HEK293T (cell line): Measurements from ENCODE around the gene SPAG6.
A peak's percentile ranks its signal among the peaks of the same experiment; 100 is the strongest.

Source experiments
- CTCF ChIA-PET: fragments of 350-600 bp; formaldehyde crosslinking; extraction: SDS; loops from one replicate; lab custom pipeline; 2021; ENCODE audit warnings: antibody characterized with exemption, inconsistent platforms; lab: Yijun Ruan, JAX
- POLR2A ChIA-PET: fragments of 350-600 bp; formaldehyde crosslinking; extraction: SDS; loops from one replicate; lab custom pipeline; 2020; ENCODE audit warnings: antibody characterized with exemption, inconsistent platforms; lab: Yijun Ruan, JAX
- DNase-seq: peaks from one replicate; pipeline ENCODE4 v3.0.0; 2012; ENCODE audit warnings: mixed read lengths; ENCODE audit errors: extremely low spot score
- ARNT ChIP-seq: fragments of 450-650 bp; IDR thresholded peaks from 2 replicates; pipeline ENCODE4 v1.6.1; 2017; ENCODE audit warnings: mild to moderate bottlenecking
- BHLHE40 ChIP-seq: fragments of 450-650 bp; IDR thresholded peaks from 2 replicates; pipeline ENCODE4 v1.6.1; 2016; ENCODE audit warnings: mild to moderate bottlenecking, moderate library complexity, borderline replicate concordance
- CTBP1 ChIP-seq: fragments of 450-650 bp; IDR thresholded peaks from 2 replicates; pipeline ENCODE4 v1.6.1; 2016; ENCODE audit warnings: borderline replicate concordance
- ELF4 ChIP-seq: fragments of 450-650 bp; IDR thresholded peaks from 2 replicates; pipeline ENCODE4 v1.6.1; 2017; ENCODE audit warnings: antibody characterized with exemption
- FOXA1 ChIP-seq: fragments of 450-650 bp; IDR thresholded peaks from 2 replicates; pipeline ENCODE4 v1.6.1; 2016; ENCODE audit warnings: mild to moderate bottlenecking
- FOXK2 ChIP-seq: fragments of 450-650 bp; IDR thresholded peaks from 2 replicates; pipeline ENCODE4 v1.6.1; 2016; ENCODE audit warnings: mild to moderate bottlenecking
- FOXM1 ChIP-seq: fragments of 450-650 bp; IDR thresholded peaks from 2 replicates; pipeline ENCODE4 v1.6.1; 2017; ENCODE audit warnings: mild to moderate bottlenecking, borderline replicate concordance
- HDGF ChIP-seq: fragments of 450-650 bp; IDR thresholded peaks from 2 replicates; pipeline ENCODE4 v1.6.1; 2017; ENCODE audit warnings: antibody characterized with exemption, borderline replicate concordance
- L3MBTL2 ChIP-seq: fragments of 450-650 bp; conservative IDR thresholded peaks from 2 replicates; pipeline ENCODE4 v1.6.1; 2016; ENCODE audit warnings: mild to moderate bottlenecking
- LEF1 ChIP-seq: fragments of 450-650 bp; IDR thresholded peaks from 2 replicates; pipeline ENCODE4 v1.6.1; 2017; ENCODE audit warnings: mild to moderate bottlenecking, borderline replicate concordance
- NFRKB ChIP-seq: fragments of 450-650 bp; IDR thresholded peaks from 2 replicates; pipeline ENCODE4 v1.6.1; 2016; ENCODE audit warnings: mild to moderate bottlenecking, moderate library complexity
- PKNOX1 ChIP-seq: fragments of 450-650 bp; IDR thresholded peaks from 2 replicates; pipeline ENCODE4 v1.6.1; 2016
- SP1 ChIP-seq: fragments of 450-650 bp; IDR thresholded peaks from 2 replicates; pipeline ENCODE4 v1.6.1; 2017
- SUZ12 ChIP-seq: fragments of 450-650 bp; IDR thresholded peaks from 2 replicates; pipeline ENCODE4 v1.6.1; 2016; ENCODE audit warnings: mild to moderate bottlenecking
- TARDBP ChIP-seq: fragments of 450-650 bp; IDR thresholded peaks from 2 replicates; pipeline ENCODE4 v1.6.1; 2016
- ZNF384 ChIP-seq: fragments of 450-650 bp; IDR thresholded peaks from 2 replicates; pipeline ENCODE4 v1.6.1; 2016

The SPAG6 gene

DNA sequence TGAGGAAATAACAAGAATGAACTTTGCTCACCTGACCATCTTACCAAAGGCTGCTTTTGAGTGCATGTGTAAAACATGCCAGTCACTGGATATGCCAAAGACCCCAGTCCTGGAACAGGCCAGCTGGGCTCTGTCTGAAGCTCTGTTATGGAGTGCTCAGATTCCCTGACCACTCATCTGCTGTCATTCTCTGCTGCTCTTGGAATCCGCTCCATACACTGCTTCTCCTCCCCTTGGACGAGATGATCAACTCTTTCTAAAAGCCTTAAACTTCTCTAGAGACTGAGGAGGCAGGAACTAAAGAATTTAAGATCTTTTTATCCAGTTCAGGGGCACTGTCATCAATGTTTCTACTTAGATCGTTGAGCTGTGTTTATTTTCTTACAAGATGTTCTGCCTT, 100.2 kb downstream of the SPAG6 start:
- CTCF ChIA-PET: no interaction called here
- POLR2A ChIA-PET: interaction anchor here (1.3 to 1.9 kb wide), 2 partner anchors 8 to 37 kb away, joined by 3 to 14 read pairs; no protein-coding TSS in a partner anchor
- DNase-seq: no peak
- TF ChIP-seq ARNT: no peak
- TF ChIP-seq FOXK2: no peak
- no peak for TF ChIP-seq LEF1
- no peak for TF ChIP-seq SP1
- TF ChIP-seq L3MBTL2: no peak
- no peak for TF ChIP-seq NFRKB
- TF ChIP-seq TARDBP: no peak

DNA sequence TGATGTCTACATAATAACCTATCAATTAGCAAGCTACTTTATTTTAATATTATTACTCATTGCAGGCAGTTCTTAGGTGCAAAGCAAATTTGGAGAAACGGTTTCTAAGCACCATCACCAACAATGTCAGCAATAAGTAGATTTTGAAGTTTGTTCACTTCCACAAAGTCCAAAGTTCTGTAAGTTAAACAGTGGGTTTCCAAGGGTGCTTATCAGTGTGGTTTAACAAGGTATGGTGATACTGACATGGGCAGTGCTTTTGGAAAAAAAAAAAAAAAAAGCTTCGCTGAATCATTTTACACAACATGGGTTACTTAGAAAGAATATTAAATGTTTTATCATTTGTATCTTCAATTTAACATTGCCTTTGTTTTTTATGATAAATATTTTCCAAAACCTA, 101.8 kb downstream of the SPAG6 start:
- no peak for DNase-seq
- TF ChIP-seq ELF4 (no peak), PKNOX1 (no peak)
- POLR2A ChIA-PET: interaction anchor here (1.9 kb wide), 1 partner anchor 10 kb away, joined by 14 read pairs; no protein-coding TSS in a partner anchor
- CTCF ChIA-PET: interaction anchor here (0.6 to 0.7 kb wide), 2 partner anchors 9 to 105 kb away, joined by 4 read pairs; no protein-coding TSS in a partner anchor

DNA sequence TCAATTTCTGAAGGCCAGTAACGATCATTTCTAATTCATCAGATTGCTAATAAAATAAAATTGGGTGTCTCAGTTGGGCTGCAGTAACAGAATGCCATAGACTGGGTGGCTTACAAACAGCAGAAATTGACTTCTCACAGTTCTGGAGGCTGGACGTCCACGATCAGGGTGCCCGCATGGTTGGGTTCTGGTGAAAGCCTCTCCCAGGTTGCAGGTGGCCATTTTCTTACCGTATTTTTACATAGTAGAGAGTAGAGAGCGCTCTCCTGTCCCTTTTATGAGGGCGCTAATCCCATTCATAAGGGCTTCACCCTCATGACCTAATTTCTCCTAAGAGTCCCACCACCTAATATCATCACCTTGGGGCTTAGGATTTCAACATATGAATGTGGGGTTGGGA, 106.0 kb downstream of the SPAG6 start:
- TF ChIP-seq ARNT (no peak), TARDBP (no peak), ZNF384 (no peak), HDGF (no peak), SP1 (no peak), FOXM1 (no peak), BHLHE40 (no peak), FOXA1 (no peak), ELF4 (no peak), PKNOX1 (no peak), L3MBTL2 (no peak), NFRKB (no peak), CTBP1 (no peak), FOXK2 (no peak), SUZ12 (no peak), LEF1 (no peak)
- ChIA-PET POLR2A (no interaction called here), CTCF (no interaction called here)
- DNase-seq: no peak

GRCh38 chr10:22453320-22453719, 108.0 kb downstream of the SPAG6 start:
- TF ChIP-seq CTBP1 (no peak), ZNF384 (no peak), NFRKB (no peak), PKNOX1 (no peak), TARDBP (no peak), SUZ12 (no peak), ARNT (no peak), ELF4 (no peak), BHLHE40 (no peak), FOXM1 (no peak), SP1 (no peak), LEF1 (no peak), L3MBTL2 (no peak), FOXK2 (no peak), HDGF (no peak)
- no peak for DNase-seq
- ChIA-PET CTCF (interaction anchor here (0.6 kb wide), 1 partner anchor 145 kb away, joined by 3 read pairs; no protein-coding TSS in a partner anchor), POLR2A (interaction anchor here (1.2 to 5.4 kb wide), 2 partner anchors 17 to 100 kb away, joined by 4 to 44 read pairs; no protein-coding TSS in a partner anchor)

DNA sequence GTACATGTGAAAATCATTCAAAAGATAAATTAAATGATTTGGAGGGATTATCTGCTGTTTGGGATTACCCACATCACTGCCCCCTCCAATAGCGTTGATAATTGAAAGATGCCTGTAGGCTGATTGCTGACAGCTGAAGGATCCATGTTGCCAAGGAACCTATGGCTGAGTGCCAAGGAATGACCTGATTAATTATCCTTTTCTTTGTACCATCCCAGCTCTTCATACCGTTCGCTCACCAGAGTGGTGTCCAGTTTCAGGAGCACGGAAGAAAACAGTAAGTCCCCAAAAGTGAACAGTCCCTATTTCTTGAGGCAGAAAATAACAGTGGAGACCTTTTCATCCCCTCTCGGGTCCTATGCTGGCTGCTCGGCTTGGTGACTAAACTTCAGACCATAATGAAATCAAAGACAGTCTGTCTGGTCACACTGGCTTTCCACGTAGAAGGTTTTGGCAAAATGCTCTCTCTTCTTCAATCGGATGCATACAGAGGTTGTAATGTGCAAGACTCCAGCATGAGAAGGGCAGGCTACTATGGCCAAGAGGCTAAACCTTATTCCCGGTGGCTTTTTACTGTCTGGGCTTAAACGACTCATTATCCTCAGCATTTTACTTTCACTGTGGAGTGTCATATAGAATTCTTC, 108.8 kb downstream of the SPAG6 start:
- TF ChIP-seq LEF1 (no peak), PKNOX1 (peak; percentile 59)
- DNase-seq: no peak
- ChIA-PET CTCF (interaction anchor here (0.6 kb wide), 1 partner anchor 146 kb away, joined by 3 read pairs; no protein-coding TSS in a partner anchor), POLR2A (interaction anchor here (1.2 to 5.4 kb wide), 3 partner anchors 17 to 138 kb away, joined by 3 to 44 read pairs (median 4); partner anchors contain the start of gene COMMD3)

DNA sequence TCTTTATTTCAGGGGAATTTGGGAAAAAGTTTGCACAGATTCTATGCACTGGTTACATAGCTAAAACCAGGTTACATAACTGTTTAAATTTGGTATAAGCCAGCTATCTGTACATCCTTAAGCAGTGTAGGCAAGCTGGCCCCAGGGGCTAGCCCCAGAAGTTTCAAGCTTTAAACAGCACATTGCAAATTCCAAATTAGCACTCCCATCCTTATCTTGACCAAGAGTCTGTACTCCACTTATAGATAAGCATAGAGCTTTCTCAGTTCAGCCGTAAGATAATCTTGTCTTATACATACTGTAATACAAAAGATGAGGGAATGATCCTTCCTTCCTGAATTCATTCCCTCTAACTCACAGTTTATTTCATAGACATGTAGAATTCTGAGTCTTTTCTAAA, 109.3 kb downstream of the SPAG6 start:
- ChIA-PET POLR2A (interaction anchor here (1.4 to 5.4 kb wide), 3 partner anchors 18 to 138 kb away, joined by 3 to 44 read pairs (median 4); partner anchors contain the start of gene COMMD3), CTCF (no interaction called here)
- no peak for DNase-seq
- TF ChIP-seq SP1 (no peak), ZNF384 (no peak), PKNOX1 (no peak), NFRKB (no peak), SUZ12 (no peak), LEF1 (no peak), FOXA1 (no peak), TARDBP (no peak), BHLHE40 (no peak)
